NCI-H1694 (cell line): Measurements from ENCODE around the gene ARAP1.
A peak's percentile ranks its signal among the peaks of the same experiment; 100 is the strongest.

Experiments
- DNase-seq: peaks from one replicate; lab custom pipeline; 2025; lab: John Stamatoyannopoulos, UW

Gene ARAP1

DNA sequence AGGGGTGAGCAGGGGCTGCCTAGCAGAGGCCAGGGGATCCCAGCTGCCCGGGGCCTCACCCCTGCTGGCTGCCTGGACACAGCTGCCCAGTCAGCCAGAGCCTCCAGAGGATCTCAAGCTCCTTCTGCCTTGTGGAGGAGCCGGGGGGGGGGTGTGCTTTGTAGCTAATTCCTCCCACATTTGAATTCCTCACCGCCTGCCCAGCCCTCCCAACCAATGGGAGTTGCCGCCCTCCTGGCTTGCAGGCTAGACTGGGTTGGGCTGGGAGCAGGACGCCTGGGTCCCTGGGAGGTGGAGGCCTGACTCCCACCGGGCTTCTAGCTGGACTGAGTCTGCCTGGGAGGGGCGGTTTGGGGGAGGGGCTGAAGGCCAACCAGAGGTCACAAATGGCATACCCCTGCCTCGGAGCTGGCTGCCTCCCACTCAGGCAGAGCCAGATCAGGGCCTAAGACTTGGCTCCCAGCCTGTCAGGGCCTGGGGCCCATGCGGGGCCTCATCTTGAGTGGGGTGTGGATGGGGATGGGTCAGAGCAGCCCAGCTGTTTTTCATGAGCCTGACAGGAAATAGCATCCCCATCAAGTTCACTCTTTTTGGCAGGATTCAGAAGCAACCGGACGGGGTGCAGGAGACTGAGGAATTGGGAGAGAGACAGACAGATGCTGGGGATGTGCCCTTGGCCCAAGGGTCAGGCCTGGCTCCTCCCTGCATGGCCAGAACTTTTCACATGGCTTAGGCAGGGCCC, 48.8 kb downstream of the ARAP1 start:
- DNase-seq = no peak

- no peak for DNase-seq
Measured at GRCh38 chr11:72702577-72703241, 49.5 kb downstream of the ARAP1 start.

- no peak for DNase-seq
Measured at GRCh38 chr11:72702096-72702495, 50.1 kb downstream of the ARAP1 start.

DNA sequence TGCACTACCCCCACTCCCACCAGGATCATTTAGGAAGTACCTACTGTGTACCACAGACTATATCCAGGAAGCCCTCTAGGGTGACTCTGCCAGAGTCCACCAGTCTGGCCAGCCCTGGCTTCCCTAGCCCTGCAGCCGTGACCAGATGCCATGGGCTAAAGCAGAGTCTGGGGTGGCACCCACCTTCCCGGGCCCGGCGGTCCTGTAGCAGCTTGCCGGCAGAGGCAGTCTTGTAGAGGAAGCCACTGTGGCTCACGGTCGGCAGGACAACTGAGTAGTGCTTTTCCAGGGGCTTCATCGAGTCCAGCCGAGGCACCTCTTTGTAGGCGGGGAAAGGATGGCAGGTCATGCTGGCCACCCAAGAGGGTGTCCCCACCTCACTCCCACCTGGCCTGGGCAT, 50.7 kb downstream of the ARAP1 start:
- no peak for DNase-seq

DNA sequence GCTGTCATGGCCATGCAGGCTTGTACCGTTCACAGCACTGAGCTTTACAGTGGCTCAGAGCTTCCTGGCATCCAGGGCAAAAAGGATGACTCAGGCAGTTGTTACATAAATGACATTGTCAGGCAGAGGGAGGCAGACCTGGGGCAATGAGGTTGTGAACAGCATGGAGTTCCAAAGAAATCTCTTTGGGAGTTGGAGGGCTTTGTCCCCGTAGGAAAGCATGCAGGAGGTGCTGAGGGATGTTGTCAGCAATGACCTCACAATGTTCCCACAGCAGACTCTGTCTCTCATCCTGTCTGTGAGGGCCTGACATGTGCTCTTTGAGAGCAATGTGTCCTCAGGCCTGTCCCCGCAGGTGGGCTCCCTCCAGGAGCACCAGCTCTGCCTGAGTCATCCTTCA, 52.1 kb downstream of the ARAP1 start:
- no peak for DNase-seq

- DNase-seq = no peak
Measured at GRCh38 chr11:72697814-72698213, 54.4 kb downstream of the ARAP1 start.

DNA sequence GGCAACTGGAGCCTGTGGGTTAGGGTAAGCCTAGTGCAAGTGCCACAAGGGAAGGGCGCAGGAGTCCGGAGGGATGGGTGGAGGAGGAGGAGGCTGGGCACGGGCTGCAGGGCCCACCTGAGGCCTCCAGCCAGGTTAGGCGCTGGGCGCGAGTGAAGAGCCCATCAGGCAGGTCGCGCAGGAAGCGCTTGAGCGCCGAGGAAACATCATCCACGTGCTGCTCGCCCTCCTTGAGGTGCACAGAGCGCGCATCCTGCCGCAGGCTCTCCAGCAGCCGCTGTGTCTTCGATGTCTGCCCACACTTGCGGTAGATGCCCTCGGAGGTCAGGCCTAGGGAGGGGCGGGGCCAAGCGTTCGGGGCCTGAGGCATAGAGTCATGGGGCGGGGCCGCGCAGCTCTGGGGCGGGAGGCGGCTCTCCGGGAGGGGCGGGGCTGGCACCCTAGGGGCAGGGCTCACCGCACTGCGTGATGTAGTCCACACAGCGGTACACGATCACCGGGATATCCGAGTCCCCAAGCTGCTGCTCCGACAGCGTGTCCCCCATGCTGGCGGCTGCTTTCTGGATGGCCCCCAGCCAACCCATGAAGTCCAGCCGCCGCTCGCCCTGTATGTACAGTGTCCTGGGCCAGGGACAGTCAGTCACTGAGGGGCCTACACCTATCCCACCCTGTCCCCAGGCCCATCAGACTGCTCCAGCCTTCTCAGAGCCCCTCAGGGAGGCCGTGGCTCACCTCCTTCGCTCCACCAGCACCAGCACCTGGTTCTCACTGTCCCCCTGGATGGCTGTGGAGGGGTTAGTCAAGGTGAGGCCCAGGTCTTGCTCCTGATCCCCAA, 55.1 kb downstream of the ARAP1 start:
- DNase-seq = no peak

DNA sequence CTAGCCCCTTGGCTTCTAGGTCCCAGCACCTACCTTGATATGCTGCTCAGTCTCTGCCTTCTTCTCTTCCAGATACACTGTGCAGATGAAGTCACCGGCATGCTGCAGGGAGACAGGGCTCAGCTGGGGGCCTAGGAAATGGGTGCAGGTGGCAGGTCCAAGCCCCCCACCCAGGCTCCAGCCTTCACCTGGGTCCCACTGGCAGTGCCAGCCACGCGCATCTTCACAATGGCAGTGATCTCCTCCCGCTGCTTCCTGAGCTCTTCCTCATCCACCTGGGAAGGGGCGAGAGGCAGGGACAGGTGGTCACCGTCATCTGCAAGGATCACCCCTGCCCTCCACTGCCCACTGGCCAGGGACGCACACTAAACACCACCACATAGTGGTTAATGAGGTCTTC, 56.9 kb downstream of the ARAP1 start:
- DNase-seq = no peak

DNA sequence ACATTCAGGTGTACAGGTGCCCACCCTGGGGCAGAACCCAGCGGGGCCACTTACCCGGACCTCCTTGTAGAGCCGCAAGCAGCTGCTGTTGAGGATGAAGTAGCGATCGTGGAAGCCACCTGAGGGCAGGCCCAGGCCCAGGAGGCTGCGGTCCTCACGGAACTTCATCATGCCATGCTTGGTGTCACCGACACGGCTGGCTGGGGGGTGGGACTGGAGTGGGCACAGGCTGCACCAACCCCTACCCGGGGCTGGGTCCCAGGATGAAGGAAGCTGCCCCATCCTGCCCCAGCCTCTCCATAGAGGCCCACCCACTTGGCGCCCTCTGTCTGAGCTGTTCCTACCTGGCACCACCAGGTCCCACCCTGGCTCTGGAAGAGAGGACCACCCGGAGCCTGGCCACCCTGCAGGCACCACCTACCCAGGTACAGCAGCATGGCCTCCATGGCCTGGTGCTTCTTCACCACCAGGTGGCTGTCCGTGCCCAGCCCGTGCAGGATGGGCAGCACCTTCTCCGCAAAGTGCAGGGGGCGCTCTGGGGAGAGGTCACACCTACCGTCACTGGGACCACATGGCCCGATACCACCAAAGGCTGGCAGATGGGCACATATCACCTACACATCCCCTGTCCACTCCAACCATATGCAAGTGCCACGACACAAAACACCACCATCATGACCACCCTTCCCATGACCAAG, 58.8 kb downstream of the ARAP1 start:
- no peak for DNase-seq

DNA sequence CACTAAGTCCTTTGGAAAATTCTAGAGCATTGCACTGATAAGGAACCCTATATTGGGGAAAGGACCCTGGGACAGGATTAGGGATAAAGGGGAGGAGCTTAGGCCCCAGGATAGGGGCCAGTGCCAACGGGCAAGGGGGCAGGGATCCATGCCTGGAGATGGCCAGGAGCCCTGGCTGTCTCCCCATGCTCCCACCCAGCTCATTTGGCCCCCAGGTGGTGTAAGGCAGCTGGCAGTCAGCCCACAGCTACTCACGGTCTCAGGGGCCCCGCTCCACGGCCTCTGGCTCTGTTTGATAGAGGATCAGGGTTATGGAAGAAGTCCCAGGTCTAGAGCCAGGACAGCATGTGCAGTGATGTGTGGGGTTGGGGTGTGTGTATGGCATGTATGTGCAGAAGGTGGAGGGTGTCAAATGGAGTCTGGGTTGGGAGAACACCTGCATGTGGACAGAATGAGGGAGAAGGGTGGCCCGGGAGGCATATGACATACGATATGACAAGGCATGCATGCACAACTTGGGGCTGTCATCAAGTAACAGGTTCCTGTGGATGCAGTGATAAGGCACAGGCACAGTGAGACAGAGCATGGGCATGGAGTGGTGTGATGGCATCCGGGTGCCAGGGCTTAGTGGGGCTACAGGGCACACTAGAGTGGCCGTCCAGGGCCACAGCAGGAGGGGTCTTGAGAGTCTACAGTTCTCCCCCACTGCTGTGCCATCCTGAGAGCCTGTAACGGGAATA, 59.5 kb downstream of the ARAP1 start:
- no peak for DNase-seq

DNA sequence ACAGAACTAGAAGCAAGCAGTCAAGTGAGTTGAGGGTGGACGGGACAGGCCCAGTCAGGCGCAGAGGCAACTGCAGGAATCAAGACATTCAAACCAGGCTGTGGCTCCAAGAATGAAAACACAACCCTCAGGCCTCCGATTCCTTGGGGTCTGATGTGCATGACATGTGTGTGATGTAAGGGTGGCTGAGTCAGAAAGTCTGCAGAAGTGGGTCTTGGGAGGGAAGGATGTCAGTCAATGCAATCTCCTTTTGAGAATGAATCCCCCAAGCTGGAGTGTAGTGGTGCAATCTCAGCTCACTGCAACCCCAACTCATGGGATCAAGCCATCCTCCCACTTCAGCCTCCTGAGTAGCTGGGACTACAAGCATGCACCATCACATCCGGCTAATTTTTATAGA, 62.0 kb downstream of the ARAP1 start:
- DNase-seq = no peak

- DNase-seq = no peak
Measured at GRCh38 chr11:72688929-72689328, 63.3 kb downstream of the ARAP1 start.

- DNase-seq = no peak
Measured at GRCh38 chr11:72688486-72688885, 63.7 kb downstream of the ARAP1 start.

DNA sequence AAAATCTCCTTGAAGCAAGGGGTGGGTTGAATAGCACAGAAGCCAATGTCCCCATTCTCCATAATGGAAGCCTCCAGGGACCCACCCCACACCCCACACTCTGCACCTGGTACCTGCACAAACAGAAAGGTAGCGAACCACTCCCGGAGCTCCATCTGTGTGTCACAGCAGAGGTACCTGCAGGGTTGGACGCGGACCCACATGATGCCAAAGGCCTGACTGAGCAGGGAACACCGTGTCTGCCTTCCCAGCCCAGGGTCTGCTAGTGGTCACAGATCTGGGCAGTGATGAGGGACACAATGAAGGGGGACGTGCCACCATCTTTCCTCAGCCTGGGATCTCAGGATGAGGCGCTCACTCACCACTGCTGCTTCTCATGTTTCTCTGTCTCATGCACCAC, 64.9 kb downstream of the ARAP1 start:
- DNase-seq = no peak

- no peak for DNase-seq
Measured at GRCh38 chr11:72686639-72687220, 65.5 kb downstream of the ARAP1 start.

GRCh38 chr11:72685560-72686480, 66.4 kb downstream of the ARAP1 start:
- DNase-seq = no peak

DNA sequence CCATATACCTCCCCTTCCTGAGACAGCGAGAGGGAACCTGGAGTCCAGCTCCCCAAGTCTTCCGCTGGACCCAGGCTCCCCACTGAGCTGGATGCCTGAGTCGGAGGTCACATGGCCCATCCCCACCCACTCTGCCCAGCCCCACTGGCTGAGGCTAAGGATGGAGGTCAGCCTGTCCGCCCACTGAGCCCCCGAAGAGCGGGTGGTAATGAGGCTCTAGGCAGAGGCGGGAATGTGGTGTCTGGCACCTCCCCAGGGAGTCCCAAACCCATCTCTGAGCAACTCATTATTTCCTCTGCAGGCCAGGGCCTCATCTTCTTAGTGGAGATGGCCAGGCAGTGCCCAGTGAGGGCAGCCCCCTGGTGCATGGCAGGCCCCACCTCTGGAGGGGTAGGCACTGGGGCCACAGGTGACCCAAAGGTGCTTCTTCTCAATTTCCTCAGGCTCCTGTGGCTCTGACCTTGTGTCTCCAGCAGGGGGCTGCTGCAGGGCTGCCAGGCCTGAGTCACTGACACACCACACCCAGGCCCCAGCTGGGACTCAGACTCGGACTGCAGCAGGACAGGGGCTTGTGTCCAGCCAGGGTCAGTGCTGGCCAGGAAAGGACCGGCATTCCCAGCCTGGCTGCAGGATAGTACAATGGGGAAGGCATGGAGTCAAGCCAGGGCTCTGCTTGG, 67.8 kb downstream of the ARAP1 start:
- peak; percentile 3 for DNase-seq

DNA sequence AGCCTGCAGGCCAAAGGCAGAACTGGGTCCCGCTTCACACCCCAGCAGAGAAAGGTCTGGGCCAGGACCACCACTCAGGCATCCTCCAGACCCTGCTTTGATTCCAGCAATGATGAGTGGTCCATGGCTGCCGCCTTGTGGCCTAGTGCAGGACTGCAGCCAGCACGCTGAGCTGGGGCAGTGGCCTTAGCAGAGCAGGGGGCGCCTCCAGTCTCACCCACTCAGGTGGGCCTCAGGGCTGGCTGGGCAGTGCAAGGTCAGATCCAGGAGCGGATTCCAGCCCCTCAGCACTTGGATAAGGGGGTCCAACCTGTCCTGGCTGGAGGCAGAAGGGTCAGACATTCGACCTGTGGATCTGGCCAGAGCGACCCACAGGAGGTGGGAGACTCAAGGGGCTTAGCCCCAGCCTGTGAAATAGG, 68.4 kb downstream of the ARAP1 start:
- peak; percentile 40 for DNase-seq

GRCh38 chr11:72682858-72683243, 69.4 kb downstream of the ARAP1 start:
- DNase-seq = no peak
